H9 (cell line): Measurements from ENCODE around the gene ZNF215. TPM values are rescaled to one million over a fixed set of nuclear protein-coding genes. Genes with fewer than 3 reads are reported as not detected.
"Not testable (repeated sequence)": the region's sequence is repeated elsewhere in the genome, so short reads cannot be mapped to it uniquely, and the experiment has no call there.

ENCODE experiments used
- DNase-seq: peaks from one replicate; pipeline ENCODE4 v3.0.0-alpha.2; 2017
- H2AFZ ChIP-seq: one replicate; pipeline ENCODE4 v1.6.1; 2013; ENCODE audit warnings: mild to moderate bottlenecking, low read length, control low read depth, moderate library complexity
- H2AK5ac ChIP-seq: 2 replicates; pipeline ENCODE4 v1.6.1; 2013; ENCODE audit warnings: low read length, control low read depth, mixed read lengths; ENCODE audit not compliant: insufficient read length
- H2BK120ac ChIP-seq: one replicate; pipeline ENCODE4 v1.6.1; 2013; ENCODE audit warnings: low read depth, mild to moderate bottlenecking, low read length, control low read depth, inconsistent platforms; ENCODE audit not compliant: poor library complexity, severe bottlenecking
- H2BK12ac ChIP-seq: 2 replicates; pipeline ENCODE4 v1.6.1; 2013; ENCODE audit warnings: low read length, control low read depth, mixed read lengths, low read depth; ENCODE audit not compliant: insufficient read length
- H2BK15ac ChIP-seq: 2 replicates; pipeline ENCODE4 v1.6.1; 2013; ENCODE audit warnings: low read depth, low read length, control low read depth
- H2BK20ac ChIP-seq: one replicate; pipeline ENCODE4 v1.6.1; 2013; ENCODE audit warnings: low read depth, mild to moderate bottlenecking, low read length, control low read depth, inconsistent platforms; ENCODE audit not compliant: poor library complexity, severe bottlenecking
- H2BK5ac ChIP-seq: 2 replicates; pipeline ENCODE4 v1.6.1; 2013; ENCODE audit warnings: low read length, control low read depth, mixed read lengths; ENCODE audit not compliant: insufficient read length
- H3K14ac ChIP-seq: 2 replicates; pipeline ENCODE4 v1.6.1; 2013; ENCODE audit warnings: low read length, control low read depth; ENCODE audit not compliant: insufficient read depth
- H3K18ac ChIP-seq: 2 replicates; pipeline ENCODE4 v1.6.1; 2013; ENCODE audit warnings: low read depth, mild to moderate bottlenecking, mixed read lengths, low read length, control low read depth; ENCODE audit not compliant: insufficient read length
- H3K23ac ChIP-seq: 2 replicates; pipeline ENCODE4 v1.6.1; 2013; ENCODE audit warnings: low read length, control low read depth, mixed read lengths, low read depth; ENCODE audit not compliant: insufficient read length
- H3K23me2 ChIP-seq: 2 replicates; pipeline ENCODE4 v1.6.1; 2013; ENCODE audit warnings: low read depth, mild to moderate bottlenecking, mixed read lengths, low read length, control low read depth; ENCODE audit not compliant: insufficient read length, poor library complexity, severe bottlenecking
- H3K27ac ChIP-seq: 2 replicates; pipeline ENCODE4 v1.5.1; 2013; ENCODE audit warnings: low read length, control low read depth, mixed read lengths, low read depth; ENCODE audit not compliant: insufficient read length
- H3K27me3 ChIP-seq: 2 replicates; pipeline ENCODE4 v1.6.1; 2013; ENCODE audit warnings: low read length, control low read depth, inconsistent platforms; ENCODE audit not compliant: insufficient read depth
- H3K4ac ChIP-seq: 2 replicates; pipeline ENCODE4 v1.6.1; 2013; ENCODE audit warnings: low read depth, mild to moderate bottlenecking, control low read depth, inconsistent platforms, low read length, moderate library complexity
- H3K4me1 ChIP-seq: 2 replicates; pipeline ENCODE4 v1.6.1; 2013; ENCODE audit warnings: low read length, control low read depth, inconsistent platforms; ENCODE audit not compliant: insufficient read depth
- H3K4me2 ChIP-seq: 2 replicates; pipeline ENCODE4 v1.6.1; 2013; ENCODE audit warnings: low read length, control low read depth, mixed read lengths; ENCODE audit not compliant: insufficient read length, insufficient read depth
- H3K56ac ChIP-seq: 2 replicates; pipeline ENCODE4 v1.6.1; 2013; ENCODE audit warnings: low read depth, mild to moderate bottlenecking, mixed read lengths, low read length, control low read depth; ENCODE audit not compliant: insufficient read length
- H3K79me1 ChIP-seq: 2 replicates; pipeline ENCODE4 v1.6.1; 2013; ENCODE audit warnings: low read depth, mild to moderate bottlenecking, moderate library complexity, low read length, control low read depth, inconsistent platforms; ENCODE audit not compliant: insufficient read depth, poor library complexity, severe bottlenecking
- H3K79me2 ChIP-seq: 2 replicates; pipeline ENCODE4 v1.6.1; 2013; ENCODE audit warnings: low read length, control low read depth, inconsistent platforms; ENCODE audit not compliant: insufficient read depth
- H3K9ac ChIP-seq: 2 replicates; pipeline ENCODE4 v1.6.1; 2013; ENCODE audit warnings: low read length, control low read depth, mixed read lengths; ENCODE audit not compliant: insufficient read length; ENCODE audit errors: extremely low read depth
- H3K9me3 ChIP-seq: one replicate; pipeline ENCODE4 v1.6.1; 2013; ENCODE audit warnings: low read depth, low read length, inconsistent platforms; ENCODE audit not compliant: control insufficient read depth
- H3T11ph ChIP-seq: one replicate; pipeline ENCODE4 v1.6.1; 2013; ENCODE audit warnings: mild to moderate bottlenecking, low read length, control low read depth, inconsistent platforms
- H4K20me1 ChIP-seq: one replicate; pipeline ENCODE4 v1.6.1; 2013; ENCODE audit not compliant: control insufficient read depth, insufficient read length, insufficient read depth
- H4K5ac ChIP-seq: 2 replicates; pipeline ENCODE4 v1.6.1; 2013; ENCODE audit warnings: low read depth, mild to moderate bottlenecking, mixed read lengths, low read length, control low read depth; ENCODE audit not compliant: insufficient read length
- H4K8ac ChIP-seq: replicated peaks from 2 replicates; pipeline ENCODE4 v1.6.1; 2013; ENCODE audit warnings: low read length, control low read depth, mixed read lengths, low read depth; ENCODE audit not compliant: insufficient read length
- H4K91ac ChIP-seq: 2 replicates; pipeline ENCODE4 v1.6.1; 2013; ENCODE audit warnings: low read depth, mild to moderate bottlenecking, moderate library complexity, mixed read lengths, low read length, control low read depth; ENCODE audit not compliant: insufficient read length
- H3K27ac Mint-ChIP-seq, 3 experiments: 2 replicates in 2 of 3; 3 replicates in 1 of 3; pipeline ENCODE4 v1.8.0; 2020 to 2021; ENCODE audit warnings: mixed read lengths in 3 of 3, mild to moderate bottlenecking in 1 of 3, moderate library complexity in 1 of 3
- H3K27me3 Mint-ChIP-seq: 2 replicates; pipeline ENCODE4 v1.8.0; 2021; ENCODE audit warnings: low read depth, mild to moderate bottlenecking, moderate library complexity, mixed read lengths
- H3K36me3 Mint-ChIP-seq, 3 experiments: 2 replicates in 2 of 3; 3 replicates in 1 of 3; pipeline ENCODE4 v1.8.0; 2020 to 2021; ENCODE audit warnings: low read depth in 3 of 3, mixed read lengths in 3 of 3; ENCODE audit not compliant: insufficient read depth in 1 of 3
- H3K4me1 Mint-ChIP-seq, 2 experiments: 2 replicates each; pipeline ENCODE4 v1.8.0; 2020; ENCODE audit warnings: mixed read lengths in 2 of 2
- H3K4me3 Mint-ChIP-seq, 2 experiments: 2 replicates in 1 of 2; 3 replicates in 1 of 2; pipeline ENCODE4 v1.8.0; 2020 to 2021; ENCODE audit warnings: mild to moderate bottlenecking in 2 of 2, mixed read lengths in 2 of 2, moderate library complexity in 1 of 2
- H3K9me3 Mint-ChIP-seq, 2 experiments: 2 replicates in 1 of 2; 3 replicates in 1 of 2; pipeline ENCODE4 v1.8.0; 2020; ENCODE audit warnings: mild to moderate bottlenecking in 2 of 2, mixed read lengths in 2 of 2, moderate library complexity in 1 of 2
- CTCF ChIP-seq: fragments of 200-600 bp; sonication (generic); conservative IDR thresholded peaks from 3 replicates; pipeline ENCODE4 v1.8.0; 2021; ENCODE audit warnings: antibody characterized with exemption, mild to moderate bottlenecking
- WGBS: extraction: QIAGEN DNeasy Blood & Tissue Kit; methylation state at CpG from one replicate; pipeline ENCODE4 v1.1.7; 2013; ENCODE audit warnings: missing lambda C conversion rate, low lambda C conversion rate, mixed read lengths; ENCODE audit not compliant: insufficient read length; ENCODE audit errors: extremely low coverage; 5-methylcytosine and 5-hydroxymethylcytosine counted together
- total RNA-seq: library from RNA; stranded (reverse); gene quantifications from 2 replicates; pipeline ENCODE4 v1.2.1, GENCODE V29; 2021

ZNF215 gene
- total RNA-seq, 1 experiment from 2014 or later: 18.0 TPM

- Histone ChIP-seq H2BK120ac (no peak overlapping the region), H2BK5ac (no peak overlapping the region), H3K79me2 (no peaks in the 10 kb centered on the region), H4K5ac (no peak overlapping the region), H3K27ac (no peak overlapping the region), H4K20me1 (no peaks in the 10 kb centered on the region), H3K18ac (no peak overlapping the region), H4K8ac (no peak overlapping the region), H2AFZ (no peak overlapping the region), H3K4ac (no peak overlapping the region), H3K9me3 (no peaks in the 10 kb centered on the region), H3K4me2 (no peak overlapping the region), H3K4me1 (no peaks in the 10 kb centered on the region), H3K14ac (no peak overlapping the region), H3K56ac (no peak overlapping the region), H3K23ac (no peak overlapping the region), H2AK5ac (no peak overlapping the region), H3K23me2 (no peaks in the 10 kb centered on the region), H4K91ac (no peak overlapping the region), H3T11ph (no peak overlapping the region), H2BK12ac (no peak overlapping the region), H3K79me1 (no peaks in the 10 kb centered on the region), H2BK15ac (no peak overlapping the region), H3K9ac (no peak overlapping the region), H2BK20ac (no peak overlapping the region), H3K27me3 (no peaks in the 10 kb centered on the region)
- Mint-ChIP-seq H3K4me1 (no peaks in the 10 kb centered on the region), H3K9me3 (peaks cover 9 to 21% of the 10 kb centered on the region in 2 experiments), H3K36me3 (peaks cover 2 to 14% (median 5%) of the 10 kb centered on the region in 3 experiments; a peak in 6 of 7 replicates), H3K4me3 (no peak overlapping the region), H3K27me3 (no peaks in the 10 kb centered on the region), H3K27ac (no peak overlapping the region)
- WGBS: no CpG with 5 or more reads among the region's 2 CpGs
- no peak for DNase-seq
- TF ChIP-seq CTCF: peak; percentile 43; the same call in 1 of the 3 replicates
Observed at GRCh38 chr11:6900327-6900999, 25.8 kb upstream of the ZNF215 start.

GRCh38 chr11:6904804-6905203, 21.4 kb upstream of the ZNF215 start:
- H3K79me1 ChIP-seq, H3K79me2 ChIP-seq, H3K27ac Mint-ChIP-seq, H3K4me1 Mint-ChIP-seq, H4K5ac ChIP-seq, H2AK5ac ChIP-seq, H3K4me2 ChIP-seq, H3T11ph ChIP-seq, H3K27me3 ChIP-seq, H3K27me3 Mint-ChIP-seq, H2BK20ac ChIP-seq, H3K4me1 ChIP-seq, H2BK5ac ChIP-seq, H4K20me1 ChIP-seq, H2AFZ ChIP-seq, H3K18ac ChIP-seq, DNase-seq, H3K9me3 ChIP-seq, H3K23ac ChIP-seq, H4K8ac ChIP-seq, H2BK12ac ChIP-seq, H4K91ac ChIP-seq, H3K4me3 Mint-ChIP-seq, H3K9ac ChIP-seq, H3K4ac ChIP-seq, H3K27ac ChIP-seq, H3K56ac ChIP-seq, H3K23me2 ChIP-seq, H2BK120ac ChIP-seq, H3K14ac ChIP-seq, H2BK15ac ChIP-seq: not testable (repeated sequence)
- Mint-ChIP-seq H3K9me3 (peaks cover 14 to 25% of the 10 kb centered on the region in 2 experiments), H3K36me3 (peaks cover 6 to 17% (median 9%) of the 10 kb centered on the region in 3 experiments)
- no CpG with 5 or more reads among the region's 13 CpGs for WGBS
